Spinal cord (tissue), 10 donors: Measurements from ENCODE around the gene LCNL1. TPM values are rescaled to one million over a fixed set of nuclear protein-coding genes. Genes with fewer than 3 reads are reported as not detected.

Experiments used
- DNase-seq, 6 donors: peaks; one replicate each; pipeline versions ENCODE4 v3.0.0 to v3.0.0-alpha.2; 2013 to 2015; ENCODE audit warnings: low spot score in 6 of 6, low read depth in 4 of 6
- H3K27ac ChIP-seq: one replicate; pipeline ENCODE4 v1.5.1; 2013; ENCODE audit warnings: low read depth, low read length, control low read depth
- H3K27me3 ChIP-seq: one replicate; pipeline ENCODE4 v1.6.1; 2013; ENCODE audit warnings: low read length; ENCODE audit not compliant: control insufficient read depth, insufficient read depth
- H3K36me3 ChIP-seq: one replicate; pipeline ENCODE4 v1.6.1; 2013; ENCODE audit warnings: low read length; ENCODE audit not compliant: control insufficient read depth, insufficient read depth
- H3K4me1 ChIP-seq: one replicate; pipeline ENCODE4 v1.6.1; 2013; ENCODE audit warnings: low read length; ENCODE audit not compliant: control insufficient read depth, insufficient read depth
- H3K4me3 ChIP-seq: one replicate; pipeline ENCODE4 v1.5.1; 2013; ENCODE audit warnings: low read depth, low read length, control low read depth
- H3K9me3 ChIP-seq: one replicate; pipeline ENCODE4 v1.6.1; 2013; ENCODE audit warnings: low read length; ENCODE audit not compliant: control insufficient read depth, insufficient read depth
- WGBS: methylation state at CpG from one replicate; pipeline ENCODE4 v1.1.5; 2013; ENCODE audit warnings: missing lambda C conversion rate; ENCODE audit not compliant: insufficient coverage; 5-methylcytosine and 5-hydroxymethylcytosine counted together
- polyA plus RNA-seq, 2 donors: library from polyadenylated mRNA; unstranded; fragments of 120-200 nt; gene quantifications; one replicate each; pipeline ENCODE4 v1.2.1, GENCODE V29; 2013; ENCODE audit not compliant: insufficient read length in 2 of 2
- total RNA-seq, 2 donors: library from RNA; depleted of rRNA in 1 of 2; stranded (reverse); fragments of 120-200 nt in 1 of 2; fragments of >200 nt in 1 of 2; gene quantifications; one replicate each; pipeline versions ENCODE4 v1.2.3 to v1.2.4, GENCODE V29; 2013 to 2014
- donor health status: healthy.

The LCNL1 gene
- total and polyA plus RNA-seq, 4 donors = 2.3 to 54.0 (median 14.5) TPM

DNA sequence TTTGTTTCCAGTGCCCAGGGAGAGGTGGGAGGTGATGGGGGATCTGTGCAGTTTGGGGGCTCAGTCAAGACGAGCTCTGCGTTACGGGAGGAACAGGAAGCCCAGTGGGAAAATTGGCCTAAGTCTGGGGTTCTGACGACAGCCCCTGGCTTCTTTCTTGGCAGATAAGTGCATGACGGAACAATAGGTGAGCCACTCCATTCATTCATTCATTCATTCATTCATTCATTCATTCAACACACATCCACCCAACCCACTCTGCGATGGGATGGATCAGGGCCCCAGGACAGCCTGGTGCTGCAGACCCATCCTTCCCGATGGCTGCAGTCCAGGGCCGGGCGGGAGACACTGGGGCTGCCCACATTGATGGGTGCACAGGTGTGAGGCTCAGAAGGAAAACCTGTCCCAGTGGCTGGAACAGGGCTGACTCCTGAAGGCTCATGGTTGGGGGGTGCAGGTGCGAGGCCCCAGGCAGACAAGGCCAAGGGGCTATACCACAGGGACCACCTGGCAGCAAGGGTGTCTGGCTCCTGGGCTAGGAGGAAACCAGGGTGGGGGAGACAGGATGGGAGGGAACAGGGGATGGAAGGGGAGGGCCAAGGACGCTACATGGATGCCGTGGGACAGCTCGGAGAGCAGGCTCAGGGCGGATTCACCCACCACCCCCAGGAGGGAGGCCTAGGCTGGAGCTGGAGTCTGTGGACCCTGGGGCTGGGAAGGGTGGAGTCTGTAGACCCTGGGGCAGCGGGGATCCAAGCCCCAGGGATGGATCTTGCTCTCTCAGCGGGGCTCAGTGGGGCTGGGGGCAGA is 1.9 kb upstream of the LCNL1 start:
- peaks cover 53% of the 10 kb centered on the region for H3K4me1 ChIP-seq
- H3K9me3 ChIP-seq = no peaks in the 10 kb centered on the region
- H3K36me3 ChIP-seq = peaks cover 3% of the 10 kb centered on the region
- H3K4me3 ChIP-seq = no peak overlapping the region
- H3K27ac ChIP-seq = no peak overlapping the region
- WGBS = 90% methylated on average over 15 of the region's 16 CpGs
- no peak for DNase-seq
- H3K27me3 ChIP-seq = peaks cover 30% of the 10 kb centered on the region

DNA sequence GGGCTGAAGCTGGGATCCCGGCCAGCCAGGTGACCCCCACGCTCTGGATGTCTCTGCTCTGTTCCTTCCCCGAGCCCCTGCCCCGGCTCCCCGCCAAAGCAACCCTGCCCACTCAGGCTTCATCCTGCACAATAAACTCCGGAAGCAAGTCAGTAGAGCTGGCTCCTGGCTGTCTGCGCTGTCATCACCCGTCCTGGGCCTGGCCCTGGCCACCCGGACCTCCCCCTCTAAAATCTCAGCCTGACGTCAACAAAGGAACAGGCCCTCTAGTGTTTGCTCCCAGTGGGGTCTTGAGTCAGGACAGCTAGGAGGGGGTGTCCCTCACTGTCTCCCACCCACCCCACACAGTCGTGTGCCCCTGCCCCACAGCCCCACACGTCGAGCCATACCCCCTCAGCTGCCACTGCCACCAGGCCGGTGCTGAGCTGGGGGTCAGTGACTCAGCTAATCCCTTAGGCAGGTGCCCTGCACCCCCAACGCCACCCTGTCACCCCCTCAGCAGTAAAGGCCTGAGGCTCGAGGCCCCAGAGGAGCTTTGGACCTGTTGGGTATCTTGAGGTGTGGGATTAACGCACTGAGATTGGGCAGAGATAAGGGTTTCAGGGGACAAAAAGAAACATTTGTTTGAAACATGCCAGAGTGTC is 1.1 kb upstream of the LCNL1 start:
- Histone ChIP-seq H3K27ac (no peak overlapping the region), H3K9me3 (no peaks in the 10 kb centered on the region), H3K36me3 (peaks cover 3% of the 10 kb centered on the region), H3K4me1 (peaks cover 50% of the 10 kb centered on the region), H3K4me3 (no peak overlapping the region), H3K27me3 (peaks cover 34% of the 10 kb centered on the region)
- DNase-seq = no peak
- 73% methylated on average over 9 of the region's 17 CpGs for WGBS

DNA sequence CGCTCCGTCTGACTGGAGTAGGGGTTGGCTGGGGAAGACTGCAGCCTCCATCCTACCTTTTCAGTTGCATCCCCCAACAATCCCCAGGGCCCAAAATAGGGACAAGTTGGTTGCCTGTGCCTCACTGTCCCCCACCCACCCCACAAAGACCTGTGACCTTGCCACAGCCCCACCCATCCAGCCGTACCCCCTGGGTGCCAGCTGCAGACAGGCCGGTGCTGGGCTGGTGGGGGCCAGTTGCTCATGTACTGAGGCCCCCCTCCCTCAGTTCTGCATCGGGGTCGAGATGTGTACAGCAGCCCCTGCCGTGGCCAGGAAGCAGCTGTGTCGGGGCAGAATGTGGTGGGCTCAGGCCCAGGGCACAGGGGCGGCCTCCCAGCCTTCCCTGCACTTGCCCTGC is 374 bp downstream of the LCNL1 start:
- peaks cover 37% of the 10 kb centered on the region for H3K27me3 ChIP-seq
- no peaks in the 10 kb centered on the region for H3K9me3 ChIP-seq
- no peak for DNase-seq
- no peak overlapping the region for H3K4me3 ChIP-seq
- H3K4me1 ChIP-seq = peaks cover 35% of the 10 kb centered on the region
- 79% methylated on average over 9 of the region's 9 CpGs for whole genome bisulfite sequencing
- H3K36me3 ChIP-seq = peaks cover 3% of the 10 kb centered on the region
- H3K27ac ChIP-seq = no peak overlapping the region

DNA sequence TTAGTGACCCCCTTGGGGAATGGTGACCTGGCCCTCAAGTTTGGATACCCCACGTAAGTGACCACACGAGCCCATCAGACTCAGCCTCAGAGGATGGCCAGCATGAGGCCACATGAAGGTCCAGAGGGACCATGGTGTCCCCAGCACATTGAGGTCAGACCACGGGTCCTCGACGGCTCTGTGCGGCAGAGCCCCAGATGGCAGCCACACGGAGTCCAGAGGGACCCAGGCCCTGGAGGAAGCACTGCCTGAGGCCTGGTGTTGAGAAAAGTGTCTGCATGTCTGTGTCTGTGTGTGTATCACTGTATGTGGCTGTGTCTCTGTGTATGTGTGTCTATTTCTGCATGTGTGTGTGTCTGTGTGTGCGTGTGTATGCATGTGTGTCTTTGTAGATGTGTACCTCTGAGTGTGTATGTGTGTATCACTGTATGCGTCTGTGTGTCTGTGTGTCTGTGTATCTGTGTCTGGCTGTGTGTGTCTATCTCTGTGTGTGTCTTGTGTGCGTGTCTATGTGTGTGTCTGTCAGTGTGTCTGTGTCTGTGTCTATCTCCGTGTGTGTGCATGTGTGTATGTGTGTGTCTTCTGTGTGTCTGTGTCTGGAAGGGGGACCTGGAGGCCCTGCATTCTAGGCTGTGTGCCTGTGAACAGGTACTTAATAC is 992 bp downstream of the LCNL1 start:
- no peak for DNase-seq
- Histone ChIP-seq H3K27ac (no peak overlapping the region), H3K9me3 (no peaks in the 10 kb centered on the region), H3K27me3 (peaks cover 37% of the 10 kb centered on the region), H3K36me3 (peaks cover 3% of the 10 kb centered on the region), H3K4me1 (peaks cover 34% of the 10 kb centered on the region), H3K4me3 (no peak overlapping the region)
- WGBS = 80% methylated on average over 10 of the region's 11 CpGs

DNA sequence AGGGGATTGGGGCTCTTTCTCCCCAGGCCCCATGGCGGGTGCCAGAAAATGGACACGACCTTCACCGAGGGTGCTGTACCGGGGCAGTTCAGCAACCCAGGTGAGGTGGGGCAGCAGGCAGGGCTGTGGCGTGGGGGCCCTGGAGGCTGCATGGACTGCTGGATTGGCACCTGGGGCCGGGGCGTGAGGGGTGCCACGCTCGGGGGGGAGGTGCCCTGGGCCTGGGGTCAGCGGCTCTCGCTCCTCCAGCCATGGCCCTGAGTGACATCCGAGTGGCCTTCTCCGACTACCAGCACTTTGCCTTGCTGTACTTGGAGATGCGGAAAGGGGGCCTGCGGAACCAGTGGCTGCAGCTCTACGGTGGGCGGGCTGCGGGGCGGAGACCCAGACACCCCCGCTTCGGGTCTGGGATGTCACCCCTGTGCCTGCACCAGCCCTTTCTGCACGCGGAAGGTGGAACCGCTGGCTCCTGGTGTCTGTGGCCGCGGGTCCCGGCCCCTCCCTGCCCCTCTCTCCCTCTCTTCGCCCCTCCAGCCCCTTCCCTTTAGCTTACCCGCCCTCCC is 1.8 kb downstream of the LCNL1 start:
- no peak overlapping the region for H3K27ac ChIP-seq
- H3K27me3 ChIP-seq = peaks cover 37% of the 10 kb centered on the region
- H3K4me1 ChIP-seq = peaks cover 26% of the 10 kb centered on the region
- no peaks in the 10 kb centered on the region for H3K36me3 ChIP-seq
- H3K4me3 ChIP-seq = no peak overlapping the region
- no peaks in the 10 kb centered on the region for H3K9me3 ChIP-seq
- 28% methylated on average over 26 of the region's 29 CpGs for WGBS
- no peak for DNase-seq

DNA sequence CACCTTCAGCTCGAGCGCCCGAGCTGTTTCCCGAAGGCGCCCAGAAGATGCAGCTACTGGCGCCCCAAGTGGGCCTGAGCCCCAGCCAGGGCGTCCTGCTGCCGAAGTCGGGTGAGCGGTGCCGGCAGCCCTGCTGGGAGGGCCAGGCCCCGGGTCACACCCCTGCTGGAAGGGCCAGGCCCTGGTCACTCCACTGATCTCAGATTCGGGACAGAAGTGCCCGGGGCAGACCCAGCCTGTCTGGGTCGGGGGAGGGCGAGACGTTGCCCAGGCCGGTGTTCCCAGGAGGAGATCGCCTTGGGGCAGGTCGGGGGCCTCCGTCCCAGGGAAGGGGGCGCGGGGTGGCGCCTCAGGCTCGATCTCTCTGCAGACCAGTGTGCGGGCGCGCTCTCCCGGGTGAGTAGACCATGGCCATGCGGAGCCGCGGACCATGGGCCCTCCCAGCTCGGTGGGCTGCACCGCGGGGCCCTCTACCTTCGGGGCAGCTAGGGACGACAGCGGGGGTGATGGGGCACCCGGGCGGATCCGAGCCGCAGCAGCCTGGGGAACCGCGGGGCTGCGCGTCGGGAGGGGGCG is 2.3 kb downstream of the LCNL1 start:
- H3K27ac ChIP-seq = no peak overlapping the region
- no peaks in the 10 kb centered on the region for H3K9me3 ChIP-seq
- H3K4me1 ChIP-seq = peaks cover 21% of the 10 kb centered on the region
- no peak overlapping the region for H3K4me3 ChIP-seq
- DNase-seq = no peak
- no peaks in the 10 kb centered on the region for H3K36me3 ChIP-seq
- 1% methylated on average over 48 of the region's 48 CpGs for WGBS
- peaks cover 37% of the 10 kb centered on the region for H3K27me3 ChIP-seq

DNA sequence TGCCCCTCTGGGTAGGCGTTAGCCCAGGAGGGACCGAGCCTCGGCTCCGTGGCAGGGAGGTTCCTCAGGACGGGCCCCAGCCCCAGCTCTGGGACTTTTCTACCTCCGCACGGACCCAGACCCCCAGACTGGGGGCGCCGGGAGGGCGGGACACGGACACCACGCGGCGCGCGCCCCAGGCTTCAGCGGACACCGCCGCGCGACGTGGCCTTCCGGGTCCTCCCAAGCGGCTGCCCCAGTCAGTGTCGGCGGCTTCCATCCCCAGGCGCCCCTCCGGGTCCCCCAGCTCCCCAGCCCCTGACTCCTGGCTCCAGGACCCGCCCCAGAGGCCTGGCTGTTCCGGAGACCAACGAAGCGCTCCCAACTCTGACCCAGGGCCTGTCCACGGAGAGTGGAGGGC is 3.1 kb downstream of the LCNL1 start:
- no peak overlapping the region for H3K4me3 ChIP-seq

DNA sequence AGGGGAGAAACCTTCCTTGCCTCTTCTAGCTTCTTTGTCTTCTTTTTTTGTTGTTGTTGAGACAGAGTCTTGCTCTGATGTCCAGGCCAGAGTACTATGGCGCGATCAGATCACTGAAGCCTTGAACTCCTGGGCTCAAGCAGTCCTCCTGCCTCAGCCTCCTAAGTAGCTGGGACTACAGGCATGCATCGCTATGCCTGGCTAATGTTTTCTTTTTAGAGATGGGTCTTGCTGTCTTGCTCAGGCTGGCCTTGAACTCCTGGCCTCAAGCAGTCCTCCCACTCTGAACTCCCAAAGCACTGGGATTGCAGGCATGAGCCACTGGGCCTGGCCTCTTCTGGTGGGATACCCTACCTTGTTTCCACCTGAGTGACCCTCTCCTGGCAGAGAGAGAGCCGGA is 6.1 kb downstream of the LCNL1 start:
- WGBS = 93% methylated on average over 4 of the region's 4 CpGs
- Histone ChIP-seq H3K36me3 (peaks cover 10% of the 10 kb centered on the region), H3K27ac (no peak overlapping the region), H3K4me1 (peaks cover 34% of the 10 kb centered on the region), H3K4me3 (no peak overlapping the region), H3K27me3 (peaks cover 32% of the 10 kb centered on the region), H3K9me3 (no peaks in the 10 kb centered on the region)
- no peak for DNase-seq

More for the DNA sequence above, 3.1 kb downstream of the LCNL1 start:
- 7% methylated on average over 33 of the region's 33 CpGs for WGBS
- H3K27me3 ChIP-seq = peaks cover 37% of the 10 kb centered on the region
- no peaks in the 10 kb centered on the region for H3K36me3 ChIP-seq
- H3K27ac ChIP-seq = no peak overlapping the region
- no peak for DNase-seq
- H3K9me3 ChIP-seq = no peaks in the 10 kb centered on the region
- peaks cover 17% of the 10 kb centered on the region for H3K4me1 ChIP-seq

DNA sequence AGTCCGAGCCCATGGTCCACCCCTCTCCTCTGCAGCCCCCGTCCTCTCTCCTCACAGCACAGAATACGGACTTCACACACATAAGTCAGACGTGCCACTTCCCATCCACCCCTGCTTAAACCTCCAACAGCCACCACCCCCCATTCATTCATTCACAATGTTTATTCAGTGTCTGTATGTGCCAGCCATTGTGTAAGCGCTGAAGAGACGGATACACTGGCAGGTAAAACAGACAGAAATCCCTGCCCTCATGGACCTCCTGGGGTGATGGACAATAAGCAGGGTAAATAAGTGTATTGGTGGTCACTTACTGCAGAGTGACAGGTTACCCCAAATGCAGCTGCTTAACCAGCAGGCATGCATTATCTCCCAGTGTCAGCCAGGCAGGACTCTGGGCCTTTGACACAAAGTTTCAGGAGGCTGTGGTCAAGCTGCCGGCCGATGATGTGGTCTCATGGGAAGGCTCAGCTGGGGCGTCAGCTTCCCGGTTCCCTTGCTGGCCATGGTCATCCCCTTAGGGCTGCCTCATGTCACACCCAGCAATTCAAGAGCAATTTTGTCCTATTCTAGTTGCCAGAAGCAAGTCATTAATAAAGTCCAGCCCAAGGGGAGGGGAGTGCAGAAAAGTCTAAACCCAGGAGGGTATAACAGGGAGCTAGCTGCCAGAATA is 7.6 kb downstream of the LCNL1 start:
- peaks cover 19% of the 10 kb centered on the region for H3K27me3 ChIP-seq

More for the DNA sequence above, 7.6 kb downstream of the LCNL1 start:
- peaks cover 30% of the 10 kb centered on the region for H3K4me1 ChIP-seq
- no peak for DNase-seq
- H3K36me3 ChIP-seq = peaks cover 24% of the 10 kb centered on the region
- no peak overlapping the region for H3K27ac ChIP-seq
- WGBS = 64% methylated on average over 8 of the region's 10 CpGs
- no peak overlapping the region for H3K4me3 ChIP-seq
- H3K9me3 ChIP-seq = no peaks in the 10 kb centered on the region
